ENCODE results near the gene ATOSB.
A peak's percentile ranks its signal among the peaks of the same experiment; 100 is the strongest.

Gene ATOSB

DNA sequence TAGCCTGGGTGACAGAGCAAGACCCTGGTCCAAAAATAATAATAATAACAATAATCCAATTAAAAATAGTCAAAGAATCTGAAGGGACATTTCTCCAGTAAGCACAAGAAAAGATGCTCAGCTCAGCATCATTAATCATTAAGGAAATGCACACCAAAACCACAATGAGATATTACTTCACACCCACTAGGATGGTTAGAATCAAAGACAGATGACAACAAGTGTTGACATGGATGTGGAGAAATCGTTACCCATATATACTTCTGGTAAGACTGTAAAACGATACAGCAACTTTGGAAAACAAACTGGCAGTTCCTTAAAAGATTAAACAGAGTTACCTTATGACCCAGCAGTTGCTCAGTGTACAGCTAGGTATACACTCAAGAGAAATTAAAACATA, 30.6 kb downstream of the ATOSB start:
- intact Hi-C loops (cut with micrococcal nuclease) = no loop called here
- Mint-ChIP-seq H3K27me3 (no peaks in the 10 kb centered on the region), H3K9me3 (no peaks in the 10 kb centered on the region), H3K4me3 (no peak overlapping the region), H3K4me1 (ENCODE audit: low read depth) (no peaks in the 10 kb centered on the region), H3K27ac (no peak overlapping the region), H3K36me3 (ENCODE audit: low read depth) (peaks cover 40% of the 10 kb centered on the region)

- H3K4me1 Mint-ChIP-seq (ENCODE audit: low read depth) = peaks cover 26% of the 10 kb centered on the region
- H3K36me3 Mint-ChIP-seq (ENCODE audit: low read depth) = peaks cover 22% of the 10 kb centered on the region
- no peaks in the 10 kb centered on the region for H3K27me3 Mint-ChIP-seq
- no peaks in the 10 kb centered on the region for H3K9me3 Mint-ChIP-seq
- intact Hi-C loops (cut with micrococcal nuclease) = loop anchor here (2.0 kb wide), 1 partner anchor 17 kb away; the partner anchor contains the start of gene PIGO
- peak within 1 kb of the TSS; percentile 89 for H3K27ac Mint-ChIP-seq
- H3K4me3 Mint-ChIP-seq = peak within 1 kb of the TSS; percentile 92
Observed at GRCh38 chr9:35079426-35080341, 36.0 kb downstream of the ATOSB start, which contains the start of gene FANCG. FANCG (minus strand) TSS chr9:35079942; CDS start chr9:35079524, 418 bp downstream.

DNA sequence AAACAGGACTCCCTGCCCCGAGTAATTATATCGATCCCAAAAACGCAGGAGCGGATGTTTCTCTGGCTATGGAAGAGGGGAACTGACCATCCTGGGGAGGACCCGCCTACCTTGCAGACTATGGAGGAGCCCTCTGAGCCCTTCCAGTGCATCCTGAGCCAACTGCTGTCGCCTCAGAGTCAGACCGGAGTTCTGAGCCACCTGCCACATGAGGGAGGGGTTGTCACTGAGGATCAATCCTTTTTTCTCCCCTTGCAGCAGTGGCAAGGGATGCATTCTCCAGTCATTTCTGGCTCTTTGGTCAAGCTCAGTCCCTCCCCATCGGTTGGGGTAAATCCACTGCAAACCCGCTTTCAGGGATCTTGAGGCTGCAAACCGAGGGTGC, 36.6 kb downstream of the ATOSB start:
- H3K36me3 Mint-ChIP-seq (ENCODE audit: low read depth) = peaks cover 28% of the 10 kb centered on the region
- H3K27ac Mint-ChIP-seq = peak overlapping the region; percentile 89
- H3K4me1 Mint-ChIP-seq (ENCODE audit: low read depth) = peaks cover 26% of the 10 kb centered on the region
- peak overlapping the region; percentile 92 for H3K4me3 Mint-ChIP-seq
- no peaks in the 10 kb centered on the region for H3K27me3 Mint-ChIP-seq
- H3K9me3 Mint-ChIP-seq = no peaks in the 10 kb centered on the region
- intact Hi-C loops (cut with micrococcal nuclease) = no loop called here

- H3K4me1 Mint-ChIP-seq (ENCODE audit: low read depth) = peaks cover 28% of the 10 kb centered on the region
- peak overlapping the region; percentile 92 for H3K4me3 Mint-ChIP-seq
- intact Hi-C loops (cut with micrococcal nuclease) = no loop called here
- no peak overlapping the region for H3K27ac Mint-ChIP-seq
- H3K36me3 Mint-ChIP-seq (ENCODE audit: low read depth) = peaks cover 33% of the 10 kb centered on the region
- H3K27me3 Mint-ChIP-seq = no peaks in the 10 kb centered on the region
- no peaks in the 10 kb centered on the region for H3K9me3 Mint-ChIP-seq
Observed at GRCh38 chr9:35078066-35078465, 37.6 kb downstream of the ATOSB start.

DNA sequence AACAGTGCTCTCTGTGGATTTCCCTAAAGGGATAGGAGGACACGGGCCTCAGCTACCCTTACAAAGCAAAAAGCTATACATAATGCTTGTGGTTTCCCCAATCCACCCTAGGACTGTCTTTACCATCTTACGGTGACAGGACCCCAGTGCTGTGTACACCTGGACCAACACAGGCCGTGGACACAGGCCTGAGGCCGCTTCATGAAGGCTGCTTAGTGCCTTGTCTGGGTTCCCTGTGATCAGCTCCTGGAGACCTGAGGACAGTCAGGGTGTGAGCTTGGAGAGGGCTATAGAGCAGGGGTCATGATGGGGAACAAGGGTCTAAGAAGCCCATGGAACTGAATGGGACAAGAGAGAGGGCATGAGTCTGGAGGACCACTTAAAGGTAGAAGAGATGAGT, 38.8 kb downstream of the ATOSB start:
- H3K4me1 Mint-ChIP-seq (ENCODE audit: low read depth) = peaks cover 31% of the 10 kb centered on the region
- H3K9me3 Mint-ChIP-seq = no peaks in the 10 kb centered on the region
- intact Hi-C loops (cut with micrococcal nuclease) = no loop called here
- peaks cover 40% of the 10 kb centered on the region for H3K36me3 Mint-ChIP-seq (ENCODE audit: low read depth)
- no peaks in the 10 kb centered on the region for H3K27me3 Mint-ChIP-seq
- no peak overlapping the region for H3K27ac Mint-ChIP-seq
- no peak overlapping the region for H3K4me3 Mint-ChIP-seq

GRCh38 chr9:35075358-35075757, 40.3 kb downstream of the ATOSB start:
- peaks cover 51% of the 10 kb centered on the region for H3K36me3 Mint-ChIP-seq (ENCODE audit: low read depth)
- no peaks in the 10 kb centered on the region for H3K9me3 Mint-ChIP-seq
- no peak overlapping the region for H3K27ac Mint-ChIP-seq
- no peaks in the 10 kb centered on the region for H3K27me3 Mint-ChIP-seq
- no peak overlapping the region for H3K4me3 Mint-ChIP-seq
- peaks cover 37% of the 10 kb centered on the region for H3K4me1 Mint-ChIP-seq (ENCODE audit: low read depth)
- intact Hi-C loops (cut with micrococcal nuclease) = no loop called here

DNA sequence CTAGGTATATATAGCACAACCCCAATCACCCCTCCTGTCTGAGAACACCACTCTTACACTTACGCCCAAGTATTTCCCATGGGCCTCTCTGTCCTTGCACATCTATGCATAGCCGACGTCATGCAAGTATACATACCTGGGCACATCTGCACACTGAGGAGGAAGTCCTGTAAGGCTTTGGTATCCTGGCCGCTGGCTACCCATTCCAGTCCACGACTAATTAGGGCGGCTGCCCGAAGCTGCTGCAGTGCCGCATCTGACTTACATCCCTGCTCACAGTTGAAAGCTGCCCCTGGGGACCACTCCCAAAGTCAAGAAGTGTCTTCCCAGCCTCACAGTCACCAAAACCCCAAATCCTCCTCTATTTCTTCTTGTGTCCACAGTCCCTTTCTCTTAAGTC, 40.9 kb downstream of the ATOSB start:
- peaks cover 42% of the 10 kb centered on the region for H3K4me1 Mint-ChIP-seq (ENCODE audit: low read depth)
- H3K9me3 Mint-ChIP-seq = no peaks in the 10 kb centered on the region
- H3K36me3 Mint-ChIP-seq (ENCODE audit: low read depth) = peaks cover 56% of the 10 kb centered on the region
- intact Hi-C loops (cut with micrococcal nuclease) = loop anchor here (5.0 kb wide), 1 partner anchor 407 kb away; a partner anchor contains a TSS
- H3K27ac Mint-ChIP-seq = no peak overlapping the region
- H3K4me3 Mint-ChIP-seq = no peak overlapping the region
- H3K27me3 Mint-ChIP-seq = no peaks in the 10 kb centered on the region

GRCh38 chr9:35074141-35074540, 41.5 kb downstream of the ATOSB start:
- Mint-ChIP-seq H3K27me3 (no peaks in the 10 kb centered on the region), H3K9me3 (no peaks in the 10 kb centered on the region), H3K4me3 (no peak overlapping the region), H3K36me3 (ENCODE audit: low read depth) (peaks cover 56% of the 10 kb centered on the region), H3K27ac (no peak overlapping the region), H3K4me1 (ENCODE audit: low read depth) (peaks cover 41% of the 10 kb centered on the region)
- intact Hi-C loops (cut with micrococcal nuclease) = loop anchor here (5.0 kb wide), 1 partner anchor 407 kb away; a partner anchor contains a TSS

GRCh38 chr9:35073279-35073612, 42.4 kb downstream of the ATOSB start:
- Mint-ChIP-seq H3K4me1 (ENCODE audit: low read depth) (peaks cover 39% of the 10 kb centered on the region), H3K27me3 (no peaks in the 10 kb centered on the region), H3K27ac (peak overlapping the region; percentile 96), H3K4me3 (peak overlapping the region; percentile 82), H3K9me3 (no peaks in the 10 kb centered on the region), H3K36me3 (ENCODE audit: low read depth) (peaks cover 62% of the 10 kb centered on the region)
- intact Hi-C loops (cut with micrococcal nuclease) = loop anchor here (5.0 kb wide), 1 partner anchor 406 kb away; a partner anchor contains a TSS

DNA sequence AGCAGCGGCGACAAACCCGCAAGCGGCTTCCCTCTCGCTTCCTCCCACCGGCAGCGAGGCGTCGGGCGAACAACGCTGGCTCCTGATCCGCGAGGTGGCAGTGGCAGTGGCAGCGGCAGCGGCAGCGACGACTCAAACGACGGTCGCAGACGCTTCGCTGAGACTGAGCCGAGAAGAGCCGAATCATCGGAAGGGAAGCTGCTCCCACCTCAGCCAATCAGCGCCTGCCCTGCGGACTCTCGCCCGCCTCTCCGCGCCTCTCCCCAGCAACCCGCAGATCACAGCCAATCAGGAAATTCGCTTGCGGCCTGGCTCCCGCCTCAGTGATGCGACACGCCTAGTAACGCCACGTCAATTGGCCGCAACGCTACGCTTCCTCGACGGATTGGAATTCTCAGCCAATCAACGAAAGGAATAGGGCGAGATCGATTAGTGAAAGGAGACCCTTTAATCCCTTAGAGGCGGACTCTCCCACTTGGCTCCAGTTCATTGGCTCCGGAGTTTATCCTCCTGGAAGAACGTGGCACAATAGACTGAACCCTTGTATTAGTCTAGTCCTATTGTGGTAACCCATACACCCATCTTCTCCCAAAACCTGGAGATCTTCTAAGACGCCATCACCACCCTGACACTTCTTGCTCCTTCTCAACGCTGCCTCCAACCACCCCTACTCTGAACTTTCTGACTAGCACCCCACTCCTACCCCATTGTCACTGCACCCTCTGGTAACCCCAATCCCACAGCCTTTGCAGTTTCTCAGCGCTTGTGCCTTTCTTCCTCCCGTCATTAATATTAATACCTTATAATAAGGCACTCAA, 43.0 kb downstream of the ATOSB start, which contains the start of gene VCP:
Gene VCP (minus strand): TSS at position 165 of the 818 bp plus-strand sequence. CDS start 272 bp downstream, outside the sequence.
- Mint-ChIP-seq H3K4me1 (ENCODE audit: low read depth) (peaks cover 39% of the 10 kb centered on the region), H3K27me3 (no peaks in the 10 kb centered on the region), H3K9me3 (no peaks in the 10 kb centered on the region), H3K27ac (peak within 1 kb of the TSS; percentile 96), H3K4me3 (peak within 1 kb of the TSS; percentile 82), H3K36me3 (ENCODE audit: low read depth) (peaks cover 68% of the 10 kb centered on the region)
- intact Hi-C loops (cut with micrococcal nuclease) = loop anchor here (1.0 to 5.0 kb wide), 2 partner anchors 83 to 405 kb away; partner anchors contain the start of gene DNAJB5

DNA sequence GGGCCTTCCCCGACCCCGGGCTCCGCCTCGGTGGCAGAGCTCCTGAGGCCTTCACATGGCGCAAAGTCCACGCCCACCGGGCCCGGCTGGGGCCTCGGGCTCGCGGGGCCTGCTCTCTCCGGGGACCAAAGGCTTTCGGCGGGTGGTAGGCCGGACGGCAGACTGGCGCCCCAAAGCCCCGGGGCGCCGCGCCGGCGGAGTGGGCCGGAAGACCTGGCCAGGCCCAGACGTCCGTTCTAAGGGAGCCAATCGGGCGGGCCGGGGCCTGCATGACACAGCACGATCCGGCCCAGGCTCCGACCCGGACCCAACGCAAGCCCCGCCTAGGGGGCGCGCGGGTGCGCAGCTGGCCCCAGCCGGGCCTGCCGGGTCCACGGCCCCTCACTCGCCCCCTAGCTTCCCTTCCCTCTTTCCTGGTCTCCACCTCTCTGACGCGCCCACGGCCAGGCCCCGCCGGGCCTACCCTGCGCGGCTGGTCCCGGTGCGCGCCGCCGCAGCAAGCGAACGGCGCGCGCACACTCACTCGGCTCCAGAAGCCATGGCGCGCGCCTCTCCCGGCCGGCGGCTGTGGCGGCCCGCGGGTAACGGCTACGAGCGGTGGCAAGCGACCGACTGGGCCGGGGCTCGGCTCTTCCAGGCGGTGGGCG, 43.7 kb downstream of the ATOSB start:
- H3K36me3 Mint-ChIP-seq (ENCODE audit: low read depth) = peaks cover 73% of the 10 kb centered on the region
- peaks cover 36% of the 10 kb centered on the region for H3K4me1 Mint-ChIP-seq (ENCODE audit: low read depth)
- intact Hi-C loops (cut with micrococcal nuclease) = loop anchor here (1.0 to 5.0 kb wide), 2 partner anchors 83 to 405 kb away; partner anchors contain the start of gene DNAJB5
- peak overlapping the region; percentile 82 for H3K4me3 Mint-ChIP-seq
- no peaks in the 10 kb centered on the region for H3K27me3 Mint-ChIP-seq
- H3K9me3 Mint-ChIP-seq = no peaks in the 10 kb centered on the region
- H3K27ac Mint-ChIP-seq = peak overlapping the region; percentile 96

DNA sequence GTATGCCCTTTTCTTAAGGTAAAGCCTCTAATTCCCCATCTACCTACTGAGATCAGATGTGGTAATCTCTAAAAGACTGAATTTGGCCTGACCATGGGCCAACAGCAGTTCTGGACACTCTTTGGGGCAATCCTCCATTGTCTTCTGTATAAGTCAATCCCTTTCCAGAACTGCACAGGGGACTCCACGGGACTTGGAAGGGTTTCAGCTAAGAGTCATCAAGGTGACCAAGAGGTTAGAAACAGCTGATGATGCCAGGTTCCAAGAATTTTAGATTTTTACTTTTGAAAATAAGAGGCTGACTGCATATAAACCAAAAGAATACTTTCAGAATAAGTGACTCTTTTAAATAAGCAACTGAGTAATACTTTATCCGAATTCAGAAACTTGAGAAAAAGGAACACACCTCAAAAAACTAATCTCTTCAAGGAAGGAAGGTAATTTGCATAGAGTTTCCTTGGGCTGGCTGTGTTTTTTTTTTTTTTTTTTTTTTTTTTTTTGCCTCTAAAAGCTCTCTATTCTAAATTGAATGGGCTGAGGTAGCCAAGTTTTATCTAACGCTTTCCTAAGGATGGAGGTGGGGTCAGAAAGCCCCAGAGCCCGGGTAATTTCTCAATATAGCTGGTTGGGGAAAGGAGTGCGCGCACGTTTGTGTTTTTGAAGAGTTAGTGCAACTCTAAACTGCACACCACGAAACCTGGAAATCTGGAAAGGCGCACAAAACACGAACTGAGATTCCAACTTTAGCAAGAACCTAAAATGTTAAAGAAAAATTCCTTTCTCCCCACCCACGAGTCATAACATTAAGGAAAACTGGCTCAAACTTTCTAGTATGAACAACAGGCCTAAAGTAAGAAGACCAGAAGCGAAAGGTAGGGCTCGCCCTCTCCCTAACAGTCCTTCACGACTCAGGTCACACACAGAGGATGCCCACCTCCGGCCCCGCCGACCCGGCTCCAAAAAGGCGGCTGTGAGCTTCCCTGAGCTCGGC, 44.5 kb downstream of the ATOSB start:
- peaks cover 33% of the 10 kb centered on the region for H3K4me1 Mint-ChIP-seq (ENCODE audit: low read depth)
- peaks cover 76% of the 10 kb centered on the region for H3K36me3 Mint-ChIP-seq (ENCODE audit: low read depth)
- H3K4me3 Mint-ChIP-seq = peak overlapping the region; percentile 82
- intact Hi-C loops (cut with micrococcal nuclease) = loop anchor here (5.0 kb wide), 1 partner anchor 404 kb away; a partner anchor contains a TSS
- H3K27me3 Mint-ChIP-seq = no peaks in the 10 kb centered on the region
- no peaks in the 10 kb centered on the region for H3K9me3 Mint-ChIP-seq
- peak overlapping the region; percentile 96 for H3K27ac Mint-ChIP-seq
